NOMO-1 treated with DMSO at 0.1 percent for 48 hours (cell line): Measurements from ENCODE around the gene TDRD10.

ENCODE experiments used
- DNase-seq: peaks from one replicate; lab custom pipeline; 2025; ENCODE audit not compliant: unreplicated experiment; lab: John Stamatoyannopoulos, UW

Gene TDRD10, protein sequence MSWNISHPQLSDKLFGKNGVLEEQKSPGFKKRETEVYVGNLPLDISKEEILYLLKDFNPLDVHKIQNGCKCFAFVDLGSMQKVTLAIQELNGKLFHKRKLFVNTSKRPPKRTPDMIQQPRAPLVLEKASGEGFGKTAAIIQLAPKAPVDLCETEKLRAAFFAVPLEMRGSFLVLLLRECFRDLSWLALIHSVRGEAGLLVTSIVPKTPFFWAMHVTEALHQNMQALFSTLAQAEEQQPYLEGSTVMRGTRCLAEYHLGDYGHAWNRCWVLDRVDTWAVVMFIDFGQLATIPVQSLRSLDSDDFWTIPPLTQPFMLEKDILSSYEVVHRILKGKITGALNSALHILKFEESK

DNA sequence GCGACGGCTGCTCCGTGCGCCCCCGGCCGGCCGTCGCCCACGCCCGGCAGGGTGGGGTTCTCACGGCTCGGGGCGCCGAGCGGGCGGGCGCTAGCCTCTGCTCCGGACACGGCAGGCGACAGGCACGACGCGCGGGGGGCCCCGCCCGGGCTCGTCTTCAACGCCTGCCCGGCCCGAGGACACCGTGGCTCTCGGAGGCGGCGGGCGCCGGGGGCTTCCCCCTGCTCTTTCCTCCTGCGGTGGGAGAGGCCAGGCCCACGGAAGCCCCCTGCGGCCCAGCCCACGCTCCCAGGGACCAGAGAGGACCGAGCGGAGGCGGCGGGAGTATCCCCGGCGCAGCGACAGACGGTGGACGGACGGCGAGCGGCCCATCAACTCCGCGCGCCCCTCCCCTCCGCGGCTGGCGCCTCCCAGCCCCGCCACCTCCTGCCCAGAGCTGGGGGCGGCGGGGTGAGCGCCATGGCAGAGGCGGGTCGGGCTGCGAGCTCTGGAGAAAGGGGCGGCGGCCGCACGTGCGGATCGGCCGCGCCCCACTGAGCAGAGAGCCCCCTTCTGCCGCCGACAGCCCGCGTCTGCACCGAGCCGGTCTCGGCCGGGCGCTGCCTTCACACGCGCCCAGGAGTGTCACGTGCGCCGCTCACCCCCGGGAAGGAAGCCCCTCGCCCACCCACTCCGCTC lies at the start of gene TDRD10, which contains the start of gene SHE:
TDRD10 (plus strand) TSS at position 154 of the 678 bp plus-strand sequence. CDS start 4,685 bp downstream, outside the sequence.
SHE (minus strand) TSS at position 347 of the 678 bp plus-strand sequence. CDS start 386 bp downstream, outside the sequence.
- DNase-seq: no peak

DNA sequence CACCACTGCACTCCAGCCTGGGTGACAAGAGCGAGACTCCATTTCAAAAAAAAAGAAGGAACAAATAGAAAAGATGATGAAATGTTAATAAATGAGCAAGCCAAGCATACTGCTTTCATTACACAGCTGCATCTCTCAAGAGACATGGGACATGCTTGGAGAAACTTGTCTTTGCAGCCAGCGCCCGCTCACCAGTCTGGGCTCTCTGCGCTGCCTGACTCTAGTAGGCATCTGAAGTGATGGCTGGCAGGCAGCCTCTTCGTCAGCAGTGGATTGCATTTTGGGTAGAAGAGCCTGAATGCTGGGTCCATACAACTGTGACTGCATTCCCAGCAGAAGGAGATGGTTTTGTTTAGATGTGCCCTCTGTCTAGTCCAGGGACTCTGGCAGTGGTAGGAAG lies 48.9 kb upstream of the TDRD10 start:
- DNase-seq: no peak

DNA sequence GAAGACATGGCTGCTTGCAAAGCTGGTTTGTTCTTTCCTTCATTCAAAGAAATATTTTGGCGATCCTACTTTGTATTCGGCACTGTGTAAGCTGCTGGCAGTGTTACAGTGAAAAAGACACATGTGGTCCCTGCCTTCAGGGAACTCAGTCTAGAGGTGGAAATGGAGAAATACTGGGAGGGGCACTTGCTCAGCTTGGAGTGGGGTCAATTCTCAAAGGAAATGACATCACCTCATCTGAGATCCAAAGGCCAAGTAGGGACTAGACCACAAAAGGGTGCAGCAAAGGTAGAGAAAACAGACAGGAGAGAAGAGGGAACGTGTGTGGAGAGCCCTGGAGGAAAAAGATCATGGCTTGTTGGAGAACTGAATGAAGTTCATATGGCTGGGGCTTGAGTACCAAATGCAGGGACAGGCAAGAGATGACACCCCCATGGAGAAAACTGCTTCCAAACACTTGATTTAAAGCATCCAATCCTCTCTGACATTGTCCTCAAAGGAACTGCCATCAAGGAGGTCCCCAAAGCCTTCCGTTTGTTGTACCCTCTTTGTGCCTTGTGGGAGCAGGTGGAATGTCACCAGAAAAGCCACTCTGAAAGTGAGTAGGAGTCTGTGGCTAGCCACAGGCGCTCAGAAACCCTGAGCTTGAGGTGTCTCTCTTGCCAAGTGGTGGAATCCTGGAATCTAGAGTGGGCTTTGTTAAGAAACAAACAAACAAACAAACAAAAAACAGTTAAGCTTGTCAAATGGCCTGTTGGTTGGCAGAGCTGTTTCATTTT lies 48.3 kb upstream of the TDRD10 start:
- peak; percentile 25 for DNase-seq

DNA sequence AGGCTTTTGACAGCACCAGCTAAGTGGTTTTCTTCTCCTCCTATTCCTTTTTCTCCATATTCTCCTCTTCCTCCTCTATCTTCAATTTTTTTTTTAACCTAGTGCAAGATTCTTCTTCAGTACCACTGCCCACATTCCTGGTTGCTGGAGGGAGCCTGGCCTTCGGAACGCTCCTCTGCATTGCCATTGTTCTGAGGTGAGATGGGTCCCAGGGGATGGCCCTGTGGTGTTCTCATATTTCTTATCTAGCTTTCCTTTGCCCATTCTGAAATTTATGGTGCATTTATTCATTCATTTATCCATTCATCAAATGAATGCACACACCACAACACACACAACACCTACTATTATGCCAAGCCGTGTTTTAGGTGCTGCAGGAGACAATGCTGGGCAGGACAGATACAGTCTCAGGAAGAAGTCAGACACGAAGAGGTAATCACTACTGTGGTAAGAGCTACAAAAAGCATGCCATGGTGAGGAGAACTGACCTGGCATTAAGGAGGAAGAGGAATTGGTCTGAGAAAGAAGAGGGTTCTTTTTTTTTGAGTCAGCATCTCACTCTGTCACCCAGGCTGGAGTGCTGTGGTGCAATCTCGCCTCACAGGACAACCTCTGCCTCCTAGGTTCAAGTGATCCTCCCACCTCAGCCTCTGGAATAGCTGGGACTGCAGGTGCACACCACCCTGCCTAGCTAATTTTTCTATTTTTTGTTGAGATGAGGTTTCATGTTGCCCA lies 47.5 kb upstream of the TDRD10 start:
- DNase-seq: no peak

DNA sequence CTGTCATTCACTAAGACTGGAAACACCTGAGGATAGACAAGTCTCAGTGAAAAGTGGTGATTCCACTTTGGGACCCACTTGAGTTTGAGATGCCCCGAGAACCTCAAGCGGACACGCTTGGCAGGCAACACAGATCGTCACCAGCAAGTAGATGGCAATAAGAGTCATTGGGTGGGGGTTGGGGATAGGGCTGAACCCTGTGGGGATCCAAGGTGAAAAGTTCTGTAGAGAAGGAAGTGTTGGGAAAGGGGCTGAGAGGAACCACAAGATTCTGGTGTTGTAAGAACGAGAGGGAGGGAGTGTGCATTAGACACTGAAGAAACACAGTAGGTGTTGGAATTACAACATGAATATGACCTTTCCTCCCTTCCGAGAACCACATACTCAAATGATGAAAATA lies 45.4 kb upstream of the TDRD10 start:
- DNase-seq: peak; percentile 47

DNA sequence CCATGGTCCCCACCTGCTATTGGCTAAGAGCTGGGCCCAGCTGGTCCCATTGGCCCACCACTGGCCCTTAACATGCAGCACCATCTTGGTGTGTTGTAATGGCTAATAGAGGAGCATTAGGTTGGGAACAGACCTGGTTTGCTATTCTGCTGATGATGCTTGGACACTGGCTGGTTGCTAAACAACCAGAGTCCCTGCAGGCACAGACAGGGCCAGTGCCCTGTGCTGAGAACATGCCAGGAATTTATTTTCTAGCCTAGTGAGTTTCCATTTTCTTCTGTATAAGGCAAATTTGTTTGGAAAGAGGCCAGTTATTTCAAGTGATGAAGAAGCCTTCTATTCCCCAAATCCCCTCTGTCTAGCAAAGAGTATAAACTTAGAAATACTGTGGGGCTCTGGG lies 42.9 kb upstream of the TDRD10 start:
- no peak for DNase-seq

DNA sequence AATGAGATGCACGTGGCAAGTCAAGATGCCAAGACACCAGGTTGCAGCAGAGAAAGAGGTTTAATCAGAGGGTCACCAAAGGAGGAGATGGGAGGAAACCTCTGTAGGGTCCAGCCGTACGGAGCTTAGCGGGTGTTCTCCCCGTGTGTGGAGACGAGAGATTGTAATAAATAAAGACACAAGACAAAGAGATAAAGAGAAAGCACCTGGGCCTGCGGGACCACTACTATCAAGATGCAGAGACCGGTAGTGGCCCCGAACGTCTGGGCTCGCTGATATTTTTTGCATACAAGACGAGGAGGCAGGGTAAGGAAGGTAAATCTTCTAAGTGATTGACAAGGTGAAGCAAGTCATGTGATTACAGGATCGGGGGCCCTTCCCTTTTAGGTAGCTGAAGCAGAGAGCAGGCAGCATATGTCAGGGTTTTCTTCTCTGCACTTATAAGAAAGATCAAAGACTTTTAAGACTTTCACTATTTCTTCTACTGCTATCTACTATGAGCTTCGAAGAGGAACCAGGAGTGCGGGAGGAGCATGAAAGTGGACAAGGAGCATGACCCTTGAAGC lies 41.2 kb upstream of the TDRD10 start:
- DNase-seq: no peak

DNA sequence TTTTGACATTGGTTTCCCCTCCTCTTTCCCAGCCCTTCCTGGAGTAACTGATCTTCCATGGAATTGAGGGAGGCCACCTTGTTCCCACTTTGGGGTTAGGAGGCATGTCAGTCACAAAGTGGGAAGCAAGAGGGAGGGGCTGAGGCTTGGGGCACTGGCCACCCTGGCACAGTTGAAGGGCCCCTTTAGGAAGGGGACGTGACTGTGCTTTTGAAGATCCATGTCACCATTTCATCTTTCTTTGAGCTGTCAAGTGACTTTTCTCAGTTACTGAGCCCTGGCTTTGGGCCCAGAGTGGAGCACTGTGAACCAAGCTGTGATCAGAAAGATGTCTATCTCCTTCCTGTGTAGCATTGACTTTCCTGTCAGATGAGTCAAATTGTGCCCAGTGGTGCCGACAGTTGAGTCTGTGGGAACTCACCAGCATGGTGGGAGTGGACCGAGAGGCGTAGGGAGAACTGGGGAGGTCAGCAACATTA lies 38.5 kb upstream of the TDRD10 start:
- no peak for DNase-seq

DNA sequence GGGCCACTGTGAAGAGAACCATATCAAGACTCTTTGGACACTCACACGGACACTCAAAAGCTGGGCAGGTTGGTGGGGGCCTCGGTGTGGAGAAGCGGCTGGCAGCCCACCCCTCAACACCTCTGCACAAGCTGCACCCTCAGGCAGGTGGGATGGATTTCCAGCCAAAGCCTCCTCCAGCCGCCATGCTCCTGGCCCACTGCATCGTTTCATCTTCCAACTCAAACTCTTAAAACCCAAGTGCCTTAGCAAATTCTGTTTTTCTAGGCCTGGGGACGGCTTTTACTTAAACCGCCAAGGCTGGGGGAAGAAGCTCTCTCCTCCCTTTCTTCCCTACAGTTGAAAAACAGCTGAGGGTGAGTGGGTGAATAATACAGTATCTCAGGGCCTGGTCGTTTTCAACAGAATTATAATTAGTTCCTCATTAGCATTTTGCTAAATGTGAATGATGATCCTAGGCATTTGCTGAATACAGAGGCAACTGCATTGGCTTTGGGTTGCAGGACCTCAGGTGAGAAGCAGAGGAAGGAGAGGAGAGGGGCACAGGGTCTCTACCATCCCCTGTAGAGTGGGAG lies 36.3 kb upstream of the TDRD10 start:
- no peak for DNase-seq

DNA sequence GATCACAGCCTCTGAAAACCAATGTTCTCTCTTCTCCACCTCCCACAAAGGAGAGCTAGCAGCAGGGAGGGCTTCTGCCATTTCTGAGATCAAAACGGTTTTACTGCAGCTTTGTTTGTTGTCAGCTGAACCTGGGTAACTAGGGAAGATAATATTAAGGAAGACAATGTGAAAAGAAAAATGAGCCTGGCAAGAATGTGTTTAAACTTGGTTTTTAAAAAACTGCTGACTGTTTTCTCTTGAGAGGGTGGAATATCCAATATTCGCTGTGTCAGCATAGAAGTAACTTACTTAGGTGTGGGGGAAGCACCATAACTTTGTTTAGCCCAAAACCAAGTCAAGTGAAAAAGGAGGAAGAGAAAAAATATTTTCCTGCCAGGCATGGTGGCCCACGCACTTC lies 35.8 kb upstream of the TDRD10 start:
- no peak for DNase-seq

DNA sequence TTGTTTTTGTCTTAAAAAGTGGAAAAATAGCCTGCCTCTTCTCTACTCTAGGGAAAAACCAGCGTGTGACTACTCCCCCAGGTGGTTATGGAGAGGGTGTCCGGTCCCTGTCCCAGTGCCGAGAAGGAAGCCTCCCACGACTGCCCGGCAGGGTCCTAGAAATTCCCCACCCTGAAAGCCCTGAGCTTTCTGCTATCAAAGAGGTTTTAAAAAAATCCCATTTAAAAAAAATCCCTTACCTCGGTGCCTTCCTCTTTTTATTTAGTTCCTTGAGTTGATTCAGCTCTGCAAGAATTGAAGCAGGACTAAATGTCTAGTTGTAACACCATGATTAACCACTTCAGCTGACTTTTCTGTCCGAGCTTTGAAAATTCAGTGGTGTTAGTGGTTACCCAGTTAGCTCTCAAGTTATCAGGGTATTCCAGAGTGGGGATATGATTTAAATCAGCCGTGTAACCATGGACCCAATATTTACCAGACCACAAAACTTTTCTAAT lies 35.0 kb upstream of the TDRD10 start:
- DNase-seq: no peak

DNA sequence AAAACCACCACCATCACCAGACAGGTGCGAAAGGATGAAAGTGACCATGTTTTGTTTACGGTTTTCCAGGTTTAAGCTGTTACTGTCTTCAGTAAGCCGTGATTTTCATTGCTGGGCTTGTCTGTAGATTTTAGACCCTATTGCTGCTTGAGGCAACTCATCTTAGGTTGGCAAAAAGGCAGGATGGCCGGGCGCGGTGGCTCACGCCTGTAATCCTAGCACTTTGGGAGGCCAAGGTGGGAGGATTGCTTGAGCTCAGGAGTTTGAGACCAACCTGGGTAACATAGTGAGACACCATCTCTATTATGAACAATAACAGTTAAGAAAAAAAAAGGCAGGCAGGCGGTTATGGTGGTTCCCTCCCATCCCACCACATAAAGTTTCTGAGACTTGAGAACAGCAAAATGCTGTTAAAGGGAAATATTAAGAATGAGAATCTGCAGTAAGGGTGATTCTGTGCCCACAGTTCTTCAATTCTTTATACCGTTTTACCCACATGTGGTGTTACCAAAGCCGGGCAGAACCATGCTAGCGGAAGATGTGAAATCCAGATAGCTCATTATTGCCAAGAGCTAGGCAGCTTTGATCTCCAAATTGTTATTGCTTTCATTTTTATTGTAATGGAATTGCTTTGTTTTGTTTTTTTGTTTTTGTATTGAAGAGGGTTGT lies 34.5 kb upstream of the TDRD10 start:
- DNase-seq: no peak

DNA sequence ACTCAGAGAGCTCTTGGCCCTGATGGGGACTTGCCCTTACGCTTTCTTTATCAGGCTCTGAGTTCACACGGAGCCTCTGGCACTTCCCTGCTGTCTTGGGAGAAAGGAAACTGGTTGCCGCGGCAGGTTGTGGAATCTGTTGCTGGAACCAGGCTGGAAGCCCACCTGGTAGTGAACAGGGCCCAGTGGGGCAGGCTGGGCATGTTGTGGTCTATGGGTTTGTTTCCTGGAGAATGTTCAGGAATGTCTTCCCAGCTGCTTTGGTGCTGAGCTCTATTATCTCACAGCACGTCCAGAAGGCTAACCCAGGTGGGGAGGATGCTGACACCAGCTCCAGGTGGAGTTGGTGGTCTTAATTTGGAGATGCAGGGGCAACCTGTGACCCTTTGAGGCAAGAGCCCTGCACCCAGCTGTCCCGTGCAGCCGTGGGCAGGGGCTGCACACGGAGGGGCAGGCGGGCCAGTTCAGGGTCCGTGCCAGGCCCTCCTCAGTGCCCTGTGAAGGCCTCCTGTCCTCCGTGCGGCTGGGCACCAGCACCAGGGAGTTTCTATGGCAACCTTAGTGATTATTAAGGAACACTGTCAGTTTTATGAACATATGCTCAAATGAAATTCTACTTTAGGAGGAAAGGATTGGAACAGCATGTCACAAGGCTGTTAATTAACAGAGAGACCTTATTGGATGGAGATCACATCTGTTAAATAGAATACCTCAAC lies 33.3 kb upstream of the TDRD10 start:
- no peak for DNase-seq

DNA sequence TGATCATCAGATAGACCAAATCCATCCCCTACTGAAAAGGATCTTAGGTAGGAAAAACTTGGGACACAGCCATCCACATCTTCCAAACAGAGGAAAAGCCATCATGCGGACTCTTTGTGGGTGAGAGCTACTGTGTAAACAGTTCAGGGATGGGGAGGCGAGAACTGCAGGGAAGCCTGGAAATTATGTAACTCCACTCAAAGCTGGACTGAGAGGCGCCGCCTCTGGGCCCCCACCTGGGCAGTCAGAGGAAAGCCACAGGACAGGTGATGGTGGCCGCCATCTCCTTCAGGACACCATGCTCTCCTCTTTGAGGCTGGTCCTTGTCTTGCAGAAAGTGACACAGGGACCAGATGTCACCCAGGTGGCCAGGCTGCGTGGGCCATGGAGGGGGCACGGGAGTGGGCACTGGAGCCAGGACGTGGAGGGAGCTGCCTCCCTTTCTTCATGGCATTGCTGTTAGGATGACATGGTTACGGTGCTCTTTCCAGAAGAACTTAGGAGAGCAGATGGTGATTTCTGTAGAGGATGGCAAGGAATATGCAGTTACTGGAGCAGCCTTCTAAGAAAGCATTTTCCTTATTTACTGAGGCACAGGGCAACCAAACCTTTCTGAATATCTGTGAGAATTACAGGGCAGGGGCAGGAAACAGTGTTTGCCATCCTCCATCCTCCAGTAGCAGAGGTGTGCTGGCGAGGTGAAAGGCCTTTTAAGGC lies 32.0 kb upstream of the TDRD10 start:
- no peak for DNase-seq

DNA sequence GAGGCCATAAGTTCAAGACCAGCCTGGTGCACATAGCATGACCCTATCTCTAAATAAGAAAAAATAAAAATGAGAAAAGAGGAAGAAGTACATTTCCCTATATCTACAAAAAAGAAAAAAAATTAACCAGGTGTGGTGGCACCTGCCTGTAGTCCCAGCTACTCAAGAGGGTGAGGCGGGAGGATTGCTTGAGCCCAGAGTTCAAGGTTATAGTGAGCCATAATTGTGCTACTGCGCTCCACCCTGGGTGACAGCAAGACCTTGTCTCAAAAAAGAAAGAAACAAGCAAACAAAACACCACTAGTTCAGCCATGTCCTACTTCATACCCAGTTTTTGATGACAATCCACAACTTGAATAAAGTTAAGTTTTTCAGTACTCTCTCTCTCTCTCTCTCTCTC lies 30.7 kb upstream of the TDRD10 start:
- DNase-seq: no peak

DNA sequence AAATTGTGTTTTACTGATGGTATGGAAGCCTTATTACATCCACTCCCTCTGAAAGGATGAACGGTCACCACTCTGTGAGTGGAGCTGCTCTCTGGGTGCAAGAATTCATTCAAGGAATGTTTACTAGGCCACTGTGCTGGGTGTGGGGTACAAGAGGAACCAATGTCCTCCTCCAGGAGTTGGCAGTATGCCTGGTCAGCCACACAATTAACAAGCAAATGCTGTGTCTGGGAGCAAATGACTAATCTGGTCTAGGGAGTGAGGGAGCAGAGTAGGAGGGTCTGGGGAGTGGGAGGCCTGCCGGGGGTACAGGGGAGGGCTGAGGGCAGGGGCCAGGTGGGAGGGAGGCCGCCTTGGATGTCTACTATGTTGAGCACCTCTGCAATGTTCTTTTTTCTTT lies 27.2 kb upstream of the TDRD10 start:
- DNase-seq: no peak

DNA sequence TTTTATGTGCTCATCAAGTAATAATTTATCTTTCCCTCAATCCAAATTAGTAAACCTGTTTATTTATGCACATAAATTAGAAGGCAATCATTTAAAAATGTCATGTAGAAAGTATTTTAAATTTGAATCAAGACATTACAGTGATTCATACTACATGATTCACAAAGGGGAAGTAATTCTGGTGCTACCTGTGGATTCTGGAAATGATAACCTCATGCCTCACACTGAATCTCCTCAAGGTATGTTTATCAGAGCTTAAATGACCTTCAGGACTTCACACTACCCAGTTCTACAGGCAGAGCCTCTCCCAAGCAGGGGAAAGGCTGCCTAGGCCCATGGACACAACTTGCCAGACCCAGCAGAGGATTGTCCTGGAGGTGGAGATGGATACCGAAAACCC lies 25.2 kb upstream of the TDRD10 start:
- no peak for DNase-seq

DNA sequence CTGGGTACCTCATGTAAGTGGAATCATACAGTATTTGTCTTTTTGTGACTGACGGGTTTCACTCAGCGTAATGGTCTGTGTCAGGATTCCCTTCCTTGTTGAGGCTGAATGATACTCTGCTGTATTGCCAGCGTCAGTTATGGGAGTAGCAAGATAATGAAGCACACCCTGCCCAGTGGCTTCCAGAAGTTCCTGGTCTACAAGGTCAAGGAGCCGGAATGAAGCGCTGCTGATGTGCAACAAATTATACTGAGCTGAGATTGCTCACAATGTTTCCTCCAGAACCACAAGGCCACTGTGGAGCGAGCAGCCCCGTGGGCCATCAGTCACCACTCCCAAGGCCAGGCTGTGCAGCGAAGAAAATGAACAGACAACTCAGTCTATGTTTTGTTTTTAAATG lies 24.0 kb upstream of the TDRD10 start:
- DNase-seq: no peak
